NT2/D1 (cell line): ENCODE measurements around the gene BGN.

ENCODE experiments used
- SUZ12 ChIP-seq: IDR thresholded peaks from 2 replicates; pipeline ENCODE4 v1.6.1; 2011; ENCODE audit not compliant: insufficient read length, insufficient read depth; ENCODE audit errors: extremely low read depth
- ZNF274 ChIP-seq: IDR thresholded peaks from 2 replicates; pipeline ENCODE4 v1.6.1; 2011; ENCODE audit warnings: mild to moderate bottlenecking, low read depth, low read length

DNA sequence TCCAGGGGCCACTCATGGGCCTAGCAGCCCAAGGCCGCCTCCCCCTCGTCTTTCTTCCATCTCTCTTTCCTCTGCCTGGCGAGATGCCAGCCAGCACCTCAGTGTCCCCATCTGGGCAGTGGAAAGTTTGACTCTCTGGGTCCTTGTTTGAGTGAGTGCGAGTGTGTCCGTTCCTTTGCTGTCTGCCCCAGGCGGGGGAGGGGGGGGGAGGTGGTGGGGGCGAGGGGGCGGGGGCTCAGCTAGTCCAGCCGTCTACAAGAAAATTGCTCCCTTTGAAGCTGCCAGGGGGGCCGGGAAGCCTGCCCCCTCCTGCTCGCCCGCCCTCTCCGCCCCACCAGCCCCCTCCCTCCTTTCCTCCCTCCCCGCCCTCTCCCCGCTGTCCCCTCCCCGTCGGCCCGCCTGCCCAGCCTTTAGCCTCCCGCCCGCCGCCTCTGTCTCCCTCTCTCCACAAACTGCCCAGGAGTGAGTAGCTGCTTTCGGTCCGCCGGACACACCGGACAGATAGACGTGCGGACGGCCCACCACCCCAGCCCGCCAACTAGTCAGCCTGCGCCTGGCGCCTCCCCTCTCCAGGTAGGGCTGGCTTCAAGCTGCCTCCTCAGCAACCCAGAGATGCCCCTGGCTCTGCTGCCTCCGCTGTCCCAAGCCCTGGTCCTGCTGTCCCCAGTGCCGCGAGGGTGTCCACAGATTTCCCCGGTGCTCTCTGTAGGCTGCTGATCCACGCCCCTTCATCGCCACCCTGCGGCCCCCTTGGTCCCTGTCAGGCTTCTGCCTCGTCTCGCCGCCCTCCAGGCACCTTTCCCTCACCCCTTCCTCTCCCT is at the start of gene BGN:
- TF ChIP-seq SUZ12, result no peak
- TF ChIP-seq ZNF274, result no peak
